GM19238 (cell line): Measurements from ENCODE around the gene FOXS1.
A peak's percentile ranks its signal among the peaks of the same experiment; 100 is the strongest.

Experiments used
- DNase-seq: peaks from one replicate; pipeline ENCODE4 v3.0.0; 2011; ENCODE audit warnings: low spot score; ENCODE audit not compliant: insufficient read length

The FOXS1 gene

DNA sequence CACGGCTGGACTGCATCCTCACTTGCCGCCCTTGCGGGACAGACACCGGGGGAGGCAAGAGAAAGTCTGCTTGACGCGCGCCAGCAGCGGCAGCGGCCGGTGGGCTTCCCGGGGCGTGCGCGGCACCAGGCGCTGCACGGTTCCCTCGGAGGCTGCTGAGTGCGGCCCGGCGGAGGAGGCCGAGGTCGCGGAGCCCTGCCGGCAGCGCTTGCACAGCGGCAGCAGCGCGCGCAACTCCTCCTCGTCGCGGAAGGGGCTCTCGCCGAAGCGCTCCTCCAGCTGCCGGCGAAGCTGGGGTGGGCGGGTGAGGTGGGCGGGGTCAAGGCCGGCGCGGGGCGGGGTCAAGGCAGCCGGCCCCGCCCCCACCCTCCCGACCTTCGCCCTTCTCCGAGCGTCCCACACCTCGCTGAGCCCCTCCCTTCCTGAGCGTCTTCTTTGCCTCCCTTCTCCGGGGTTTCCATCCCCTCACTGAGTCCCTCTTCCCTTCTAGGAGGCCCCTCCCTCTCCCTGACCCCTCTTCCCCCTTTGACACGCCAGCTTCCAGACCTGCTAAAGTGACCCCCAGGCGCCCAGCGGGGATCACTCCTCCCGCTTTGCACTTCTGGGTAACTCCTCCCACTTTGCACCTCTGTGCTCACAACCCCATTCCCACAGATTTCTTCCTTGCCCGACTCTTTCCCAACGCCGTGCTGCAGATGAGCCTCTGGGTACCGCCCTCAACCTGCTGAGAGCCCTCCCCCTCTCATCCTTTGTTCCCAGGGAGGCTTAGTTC lies 16.2 kb upstream of the FOXS1 start:
- DNase-seq: peak; percentile 93

DNA sequence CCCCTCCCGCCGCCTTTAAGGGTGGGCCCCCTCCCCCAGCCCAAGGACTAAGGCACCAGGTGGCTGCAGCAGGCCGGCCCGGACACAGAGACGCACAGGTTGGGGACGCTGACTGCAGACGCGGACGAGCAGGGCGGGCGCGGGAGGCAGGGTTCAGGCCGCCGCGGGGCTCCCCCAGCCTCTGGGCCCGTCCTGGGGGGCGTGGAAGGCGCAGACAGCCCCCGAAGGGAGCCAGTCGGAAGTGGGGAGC lies 15.7 kb upstream of the FOXS1 start:
- no peak for DNase-seq

DNA sequence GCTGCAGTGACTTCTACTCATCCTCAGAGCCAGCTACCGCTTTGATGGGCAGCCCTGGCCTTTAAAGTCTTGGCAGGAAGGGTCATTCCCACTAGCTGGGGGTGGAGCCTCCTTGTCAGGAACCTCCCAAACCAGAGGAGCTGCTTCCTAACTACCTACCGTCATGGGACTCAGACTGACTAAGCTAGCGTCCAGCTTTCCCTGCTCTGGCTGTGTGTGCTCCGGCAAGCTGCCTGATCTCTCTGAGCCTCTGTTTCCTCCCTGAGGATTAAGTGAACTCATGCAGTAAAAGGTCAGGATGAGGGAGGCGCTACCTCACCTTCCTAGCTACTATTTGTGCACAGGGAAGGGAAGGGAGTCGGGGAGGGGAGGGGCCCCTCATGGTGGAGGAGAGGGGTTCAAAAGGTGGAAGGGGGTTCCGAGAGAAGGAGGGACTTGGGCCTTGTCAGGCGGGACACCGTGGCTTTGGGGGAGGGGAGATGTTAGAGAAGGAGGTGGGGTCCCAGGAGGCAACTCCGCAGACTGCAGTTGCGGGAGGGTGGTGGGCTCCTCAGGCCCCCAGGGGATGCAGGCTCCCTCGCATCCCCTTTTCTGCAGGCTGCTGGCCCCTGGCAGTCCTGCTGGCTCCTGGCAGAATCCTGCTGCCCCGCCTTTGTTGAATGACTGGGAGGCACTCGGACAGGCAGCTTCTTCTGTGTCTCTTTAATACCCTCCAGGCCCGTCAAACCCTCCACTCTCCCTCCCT lies 15.2 kb upstream of the FOXS1 start:
- DNase-seq: no peak

DNA sequence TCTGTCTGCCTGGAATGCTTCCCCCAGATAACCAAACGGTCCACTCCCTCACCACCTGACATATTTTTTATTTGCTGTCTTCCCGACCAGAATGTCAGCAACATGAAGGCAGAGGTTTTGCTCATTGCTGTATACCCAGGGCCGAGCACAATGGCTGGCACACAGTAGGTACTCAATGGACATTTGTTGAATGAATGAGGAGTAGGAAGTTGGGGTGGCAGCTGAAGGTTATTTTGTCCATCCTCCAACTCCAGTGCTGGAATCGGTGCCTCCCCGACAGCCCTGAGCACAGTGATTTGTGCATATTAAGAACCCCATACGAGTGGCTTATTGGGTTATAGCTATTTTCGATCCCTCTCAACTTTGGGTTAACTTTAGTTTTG lies 14.6 kb upstream of the FOXS1 start:
- no peak for DNase-seq

DNA sequence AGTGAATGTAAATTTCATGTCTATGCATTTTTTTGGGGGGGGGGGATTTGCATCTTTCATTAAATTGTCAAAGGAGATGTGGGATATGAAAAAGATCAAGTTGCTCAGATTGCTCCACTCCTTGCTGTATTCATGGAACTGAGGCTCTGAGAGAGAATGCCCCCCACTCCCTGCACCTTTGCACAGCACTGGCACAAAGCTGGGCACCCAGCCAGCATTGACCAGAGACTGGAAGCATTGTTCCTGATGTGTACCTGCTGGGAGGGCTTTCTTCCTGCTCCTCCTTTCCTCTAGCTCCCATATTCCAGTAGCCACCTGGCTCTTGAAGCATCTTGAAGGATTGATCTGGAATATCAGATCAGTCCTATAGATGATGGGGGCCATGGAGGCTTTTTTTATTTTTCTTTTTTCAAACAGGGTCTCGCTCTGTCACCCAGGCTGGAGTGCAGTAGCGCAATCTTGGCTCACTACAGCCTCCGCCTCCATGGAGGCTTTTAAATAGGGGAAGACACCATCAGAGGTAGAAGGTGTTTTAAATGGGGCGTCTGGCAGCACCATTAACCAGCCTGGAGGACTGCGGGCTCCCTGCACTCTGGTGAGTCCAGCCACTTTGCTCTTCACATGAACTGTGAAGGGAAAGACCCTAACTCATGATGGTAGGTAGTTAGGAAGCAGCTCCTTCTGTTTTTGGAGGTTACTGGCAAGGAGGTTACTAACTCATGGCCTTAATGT lies 14.0 kb upstream of the FOXS1 start:
- no peak for DNase-seq

DNA sequence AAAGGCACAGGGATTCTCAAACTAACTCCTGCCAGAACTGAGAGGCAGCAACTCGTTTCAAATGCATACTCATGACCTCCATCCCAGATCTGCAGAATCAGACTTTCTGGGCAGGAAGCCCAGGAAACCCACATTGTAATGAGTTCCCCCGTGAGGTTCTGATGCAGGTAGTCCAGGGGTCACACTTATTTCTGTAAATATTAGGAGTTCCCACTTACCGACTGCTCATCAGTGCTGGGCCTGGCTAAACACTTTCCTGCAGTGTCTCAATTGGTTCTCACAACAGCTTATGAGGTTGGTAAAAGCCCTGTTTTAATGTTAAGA lies 13.3 kb upstream of the FOXS1 start:
- DNase-seq: no peak

DNA sequence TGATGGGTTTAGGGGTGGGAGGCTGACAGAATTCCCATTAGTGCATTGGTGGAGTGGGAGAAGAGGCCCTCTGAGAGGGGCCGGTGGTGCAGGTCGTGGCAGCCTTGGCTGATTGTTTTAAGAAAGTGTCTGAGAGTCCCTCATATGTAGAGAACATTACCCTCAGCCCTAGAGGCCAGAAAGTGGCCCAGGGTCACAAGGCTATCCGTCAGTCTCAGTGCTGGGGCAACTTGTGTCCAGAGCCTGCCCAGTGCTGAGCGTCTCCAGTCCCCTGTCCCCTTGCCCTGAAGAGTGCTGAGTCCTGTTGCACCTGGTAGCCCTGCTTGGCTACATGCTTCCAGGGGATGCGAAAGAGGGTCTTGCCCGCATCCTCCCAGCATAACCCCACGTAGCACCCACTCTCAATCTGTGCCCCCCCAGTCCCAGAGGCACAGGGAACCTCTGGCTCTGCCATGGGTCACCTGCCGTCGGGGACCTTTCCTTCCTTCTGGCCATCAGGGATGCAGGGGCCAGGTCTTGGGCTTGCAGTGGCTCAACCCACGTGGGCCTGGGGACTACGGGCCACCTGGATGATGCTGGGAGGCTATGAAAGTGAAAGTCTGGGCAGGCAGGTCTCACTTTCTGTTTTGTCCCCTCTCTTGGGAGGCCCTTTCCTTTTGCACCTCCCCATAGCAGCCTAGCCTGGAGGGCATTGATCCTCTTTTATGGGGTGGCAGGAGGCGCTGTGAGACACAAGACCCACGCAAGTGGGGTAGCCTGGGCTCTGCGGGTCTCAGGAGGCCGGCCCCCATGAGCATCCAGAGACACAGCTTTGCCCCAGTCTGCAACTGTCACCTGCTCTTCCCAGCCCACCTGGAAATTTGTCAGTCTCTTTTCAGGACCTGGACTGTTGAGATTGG lies 12.7 kb upstream of the FOXS1 start:
- DNase-seq: peak; percentile 78

DNA sequence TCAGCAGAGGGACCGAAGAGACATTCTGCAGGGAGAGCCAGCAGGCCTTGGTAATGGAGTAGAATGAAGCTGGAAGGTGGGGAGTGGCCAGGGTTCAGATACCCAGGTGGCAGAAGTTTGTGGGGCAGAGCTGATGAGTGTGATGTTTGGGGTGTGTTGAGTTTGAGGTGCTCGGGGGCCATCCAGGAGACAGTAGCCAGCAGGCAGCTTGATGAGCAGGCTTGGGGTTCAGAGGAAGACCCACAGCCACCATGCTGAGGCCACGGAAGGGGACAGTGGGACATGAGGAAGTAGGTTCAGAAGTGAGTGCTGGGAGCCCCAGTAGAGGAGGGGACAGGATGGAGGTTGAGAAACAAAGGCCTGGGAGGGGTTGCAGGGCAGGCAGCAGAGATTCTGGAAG lies 11.1 kb upstream of the FOXS1 start:
- no peak for DNase-seq

DNA sequence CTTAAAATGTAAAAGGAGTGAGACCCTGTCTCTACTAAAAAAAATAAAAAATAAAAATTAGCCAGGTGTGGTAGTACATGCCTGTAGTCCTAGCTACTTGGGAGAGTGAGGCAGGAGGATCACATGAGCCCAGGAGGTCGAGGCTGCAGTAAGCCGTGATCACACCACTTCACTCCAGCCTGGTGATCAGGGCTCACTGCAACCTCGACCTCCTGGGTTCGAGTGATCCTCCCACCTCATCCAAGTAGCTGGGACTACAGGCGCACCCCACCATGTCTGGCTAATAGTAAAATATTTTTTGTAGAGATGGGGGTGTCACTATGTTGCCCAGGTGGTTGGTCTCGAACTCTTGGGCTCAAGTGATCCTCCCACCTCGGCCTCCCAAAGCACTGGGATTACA lies 8.1 kb upstream of the FOXS1 start:
- DNase-seq: no peak

DNA sequence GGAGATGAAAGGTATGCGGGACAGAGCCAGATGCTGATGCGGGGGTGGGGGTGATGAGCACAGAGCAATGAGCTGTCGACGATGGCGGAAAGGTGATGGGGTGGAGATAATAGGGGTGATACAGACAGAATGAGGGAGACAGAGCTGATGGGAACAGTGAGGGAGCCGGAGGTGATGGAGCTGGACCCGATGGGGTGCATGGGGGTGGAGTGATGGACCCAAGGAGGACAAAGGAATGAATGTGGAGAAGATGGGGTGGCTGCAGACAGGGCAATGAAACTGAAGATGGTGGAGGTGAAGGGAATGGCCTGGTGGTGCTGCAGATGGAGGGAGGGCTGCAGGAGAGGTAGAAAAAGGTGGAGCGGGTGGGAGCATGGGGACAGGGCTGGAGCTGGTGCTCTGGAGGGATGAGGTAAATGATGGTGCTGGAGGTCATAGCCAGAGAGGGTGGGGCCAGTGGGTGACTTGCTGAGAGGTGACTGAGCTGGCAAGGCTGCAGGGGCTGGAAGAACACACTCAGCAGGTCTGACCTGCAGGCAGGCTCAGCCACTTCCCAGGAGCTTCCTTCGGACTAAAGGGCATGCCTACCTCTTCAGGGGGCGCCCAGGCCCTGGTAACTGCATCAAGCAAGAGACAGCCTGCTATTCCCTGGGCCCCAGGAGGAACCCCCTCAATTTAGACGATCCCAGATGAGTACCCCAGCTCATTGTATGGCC lies 6.0 kb upstream of the FOXS1 start:
- no peak for DNase-seq

DNA sequence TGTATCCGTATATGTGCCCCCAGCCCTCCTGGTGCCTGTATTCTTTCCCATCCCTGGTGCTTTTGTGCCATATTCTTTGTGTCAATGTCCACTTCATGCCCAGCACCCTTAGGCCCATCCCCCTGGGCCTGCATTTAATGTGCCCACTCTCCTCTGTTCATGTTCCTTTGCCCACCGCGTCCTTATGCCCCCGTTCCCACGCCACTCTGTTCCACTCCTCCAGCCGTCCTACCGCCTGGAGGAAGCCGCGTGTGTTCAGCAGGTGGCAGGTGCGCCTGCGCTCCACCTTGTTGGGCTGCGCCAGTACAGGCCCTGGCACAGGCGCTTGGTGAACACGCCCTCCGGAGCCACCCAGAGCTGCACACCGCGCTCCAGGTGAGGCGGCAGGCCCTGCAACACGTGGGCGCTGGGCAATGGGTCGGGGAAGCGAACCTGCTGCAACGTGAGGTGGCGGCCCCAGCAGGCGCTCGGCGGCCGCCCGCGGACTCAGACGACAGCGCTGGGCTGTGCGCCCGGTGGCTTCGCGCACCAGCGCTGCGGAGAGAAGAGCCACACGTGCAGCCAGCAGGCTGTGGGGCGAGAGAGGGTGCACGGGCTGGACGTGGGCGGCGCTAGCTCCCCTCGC lies 4.0 kb upstream of the FOXS1 start:
- DNase-seq: no peak

DNA sequence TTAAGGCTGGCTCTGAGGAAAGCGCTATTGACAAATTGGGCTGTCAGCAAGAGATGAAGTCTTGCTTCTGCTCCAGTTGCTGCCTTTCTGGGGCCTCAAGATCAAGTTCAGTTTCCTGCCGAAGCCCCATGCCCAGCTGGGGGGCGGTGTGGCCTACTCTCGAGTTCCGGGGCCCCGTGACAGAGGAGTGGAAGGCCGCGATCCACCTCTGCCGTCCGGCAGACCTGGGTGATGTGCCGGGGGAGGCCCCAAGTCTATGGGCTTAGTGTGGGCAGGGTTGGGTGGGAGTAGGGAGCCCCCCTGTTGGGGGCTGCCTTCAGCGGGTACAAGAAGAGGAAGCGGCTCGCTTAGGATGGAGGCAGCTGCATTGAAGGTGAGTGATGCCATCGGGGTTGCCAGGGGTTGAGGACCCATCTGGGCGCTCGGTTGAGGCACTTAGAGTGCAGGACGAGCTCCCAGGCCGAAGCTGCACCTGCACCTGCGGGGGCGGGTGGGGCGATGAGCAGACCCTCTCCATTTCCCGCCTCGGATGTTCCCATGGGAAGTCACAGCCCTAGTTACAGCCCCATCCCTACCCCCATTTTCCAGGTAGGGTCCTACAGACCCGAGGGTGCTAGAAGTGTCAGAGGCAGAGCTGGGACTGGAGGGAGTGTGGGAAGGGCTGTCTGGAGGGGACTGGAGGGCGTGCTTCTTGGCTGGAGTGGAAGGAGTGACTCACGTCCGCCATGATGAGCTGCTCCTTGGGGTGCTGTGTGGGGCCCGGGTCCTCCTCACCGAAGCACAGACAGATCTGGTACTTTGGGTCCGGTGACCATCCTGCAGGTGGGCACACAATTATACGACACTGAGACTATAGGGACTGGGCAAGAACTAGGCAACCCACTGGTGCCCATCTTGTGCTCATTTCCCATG lies 2.9 kb upstream of the FOXS1 start:
- DNase-seq: no peak

DNA sequence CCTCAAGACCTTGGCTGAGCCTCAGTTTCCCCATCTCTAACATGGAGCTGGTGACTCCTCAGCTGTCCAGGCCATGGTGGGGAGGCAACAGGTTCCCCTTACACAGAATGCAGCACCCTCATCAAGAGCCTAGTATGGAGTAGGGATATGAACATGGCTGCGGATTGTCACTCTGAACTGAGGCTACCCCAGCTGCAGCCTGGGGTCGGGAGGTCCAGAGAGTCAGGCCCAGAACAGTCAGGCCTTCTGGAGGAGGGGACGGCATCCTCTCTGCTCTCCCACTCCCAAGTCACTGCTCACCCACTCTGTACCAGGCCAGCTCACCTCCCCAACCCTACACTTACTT lies 1.4 kb upstream of the FOXS1 start:
- no peak for DNase-seq

DNA sequence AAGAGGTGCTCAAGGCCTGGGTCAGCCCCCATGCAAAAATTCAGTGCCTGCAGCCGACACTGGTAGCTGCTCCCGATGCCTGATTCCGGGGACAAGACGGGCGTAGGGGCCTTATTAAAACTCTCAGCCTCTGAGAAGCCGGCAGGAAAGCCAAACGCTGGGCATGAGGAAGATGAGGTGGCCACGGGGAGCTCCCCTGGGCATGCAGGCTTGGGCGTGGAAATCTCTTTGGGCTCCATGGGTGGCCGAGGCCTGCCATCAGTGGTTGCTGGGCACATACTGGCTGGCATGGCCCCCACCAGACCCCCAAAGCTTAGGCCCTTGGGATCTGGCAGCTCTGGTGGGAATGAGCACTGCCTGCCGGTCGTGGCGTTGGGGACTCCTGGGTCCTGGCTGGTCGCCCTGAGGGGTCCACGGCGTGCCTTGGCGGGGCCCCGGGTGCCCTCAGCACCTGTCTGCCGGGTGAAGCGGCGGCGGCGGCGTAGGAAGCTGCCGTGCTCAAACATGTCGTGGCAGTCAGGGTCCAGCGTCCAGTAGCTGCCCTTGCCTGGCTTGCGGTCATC lies 586 bp downstream of the FOXS1 start:
- DNase-seq: no peak

DNA sequence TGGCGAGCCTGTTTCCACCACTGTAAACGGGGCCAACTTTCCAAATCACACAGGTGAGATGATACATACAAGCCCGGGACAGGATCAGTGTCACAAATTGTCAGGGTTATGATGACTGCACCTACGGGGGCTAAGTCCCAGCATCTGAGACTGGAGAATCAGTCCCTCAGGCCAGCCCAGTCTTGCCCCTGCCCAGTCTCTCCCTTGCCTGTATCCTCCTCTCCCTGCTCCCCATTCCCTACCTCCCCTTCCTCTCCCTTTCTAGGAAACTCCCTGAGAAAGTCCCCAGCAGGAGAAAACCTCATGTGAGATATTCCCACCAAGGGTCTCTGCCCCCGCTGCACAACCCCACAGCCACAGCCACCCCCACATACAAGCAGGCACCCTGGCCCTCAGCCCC lies 1.5 kb downstream of the FOXS1 start:
- DNase-seq: no peak

DNA sequence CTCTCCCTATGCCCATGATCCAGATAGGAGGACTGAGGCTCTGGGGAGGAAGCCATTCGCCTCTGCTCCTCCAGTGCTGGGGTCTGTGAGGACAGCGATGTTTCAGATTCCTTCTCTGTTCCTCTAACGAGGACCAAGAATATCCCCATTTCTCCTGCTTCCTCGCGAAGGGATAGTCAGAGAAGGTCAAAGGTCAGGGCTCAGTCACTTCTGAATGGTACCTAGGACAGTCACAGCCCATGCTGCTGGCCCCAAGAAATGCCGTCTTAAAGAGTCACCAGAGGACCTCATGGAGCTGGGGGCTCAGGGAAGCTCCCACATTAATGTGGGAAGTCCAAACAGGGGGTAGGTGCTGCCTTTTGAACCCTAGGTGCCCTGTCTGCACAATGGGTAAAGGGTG lies 2.1 kb downstream of the FOXS1 start:
- no peak for DNase-seq

DNA sequence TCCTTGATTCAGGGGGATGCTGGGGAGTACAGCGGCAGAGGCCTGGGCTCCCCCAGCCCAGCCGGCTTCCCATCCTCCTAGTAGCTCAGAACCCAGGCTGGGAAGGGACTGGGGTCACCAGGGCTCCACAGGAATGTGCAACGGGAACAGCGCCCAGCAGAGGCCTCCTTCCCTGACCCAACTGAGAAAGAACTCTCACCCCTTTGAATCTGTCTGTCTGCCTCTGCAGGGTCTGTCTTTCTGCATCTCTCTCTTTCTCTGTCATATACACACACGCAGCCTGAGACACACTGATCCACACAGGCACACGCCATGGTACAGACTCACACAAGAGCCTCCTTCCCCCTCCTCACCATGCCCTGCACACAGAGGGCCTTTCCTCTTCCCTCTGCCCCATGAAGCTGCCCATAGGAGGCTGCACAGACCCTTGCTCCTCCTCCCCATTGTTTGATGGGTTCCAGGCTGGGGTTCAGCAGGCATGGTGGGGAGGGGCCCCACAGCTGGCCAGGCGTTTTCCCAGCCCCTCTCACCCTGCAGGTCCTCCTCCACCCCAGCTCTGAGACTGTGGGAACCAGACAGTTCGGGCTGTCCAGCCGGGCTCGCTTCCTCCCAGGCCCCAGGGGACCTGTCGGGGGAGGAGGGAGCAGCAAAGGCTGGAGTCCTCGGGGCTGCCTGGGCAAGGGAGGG lies 2.8 kb downstream of the FOXS1 start:
- DNase-seq: no peak

DNA sequence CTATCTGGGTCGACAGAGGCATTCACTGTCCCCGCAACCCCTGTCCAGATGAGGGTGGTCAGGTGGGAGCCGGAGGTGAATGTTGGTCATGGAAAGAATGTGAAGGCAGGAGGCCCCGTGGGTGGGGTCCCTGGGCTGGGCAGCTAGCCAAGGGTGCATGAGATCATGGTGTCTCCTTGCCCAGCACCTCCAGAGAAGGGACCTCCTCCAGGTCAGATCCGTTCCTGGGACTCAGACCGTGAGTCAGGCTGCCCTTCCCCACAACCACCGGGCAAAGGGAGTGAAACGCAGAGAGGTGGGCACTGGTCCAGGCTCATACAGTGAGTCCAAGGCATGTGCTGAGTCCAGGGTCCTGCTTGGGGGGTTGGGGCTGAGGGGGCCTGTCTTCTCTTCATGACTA lies 3.5 kb downstream of the FOXS1 start:
- DNase-seq: no peak
